HepG2 (cell line): ENCODE measurements around the gene ADH5. TPM values are rescaled to one million over a fixed set of nuclear protein-coding genes. Genes with fewer than 3 reads are reported as not detected.

Experiments used
- ATAC-seq: fragments of 200-7000 bp; cut with Tn5 transposase; 3 replicates; pipeline ENCODE4 v1.9.1; 2020; ENCODE audit warnings: mild to moderate bottlenecking, moderate library complexity
- BruUV-seq: library from RNA; stranded (reverse); fragments of 400-500 nt; replicated peaks from 2 replicates; lab custom pipeline; 2021; lab: Mats Ljungman, UMichigan
- CTCF ChIA-PET: fragments of 300-600 bp; formaldehyde crosslinking; extraction: SDS; loops from one replicate; lab custom pipeline; 2021; ENCODE audit warnings: low total read pairs, inconsistent platforms, low intra/inter-chr PET ratio; lab: Yijun Ruan, JAX
- POLR2A ChIA-PET: fragments of 350-600 bp; sonication (Branson Sonifier 250); formaldehyde crosslinking; loops from one replicate; lab custom pipeline; 2020; ENCODE audit warnings: antibody characterized with exemption, inconsistent platforms; lab: Yijun Ruan, JAX
- DNase-seq: peaks from one replicate; pipeline ENCODE4 v3.0.0-alpha.2; 2015; ENCODE audit warnings: low spot score
- FAIRE-seq: peaks from 3 replicates; lab custom pipeline; 2011; peaks lifted over from hg19 to GRCh38; lab: Jason Lieb, UNC
- H2AFZ ChIP-seq: one replicate; pipeline ENCODE4 v1.6.1; 2011; ENCODE audit warnings: low read length, inconsistent platforms
- H3K27ac ChIP-seq: fragments of 300-600 bp; 3 replicates; pipeline ENCODE4 v1.8.0; 2011; ENCODE audit warnings: mixed run types, mild to moderate bottlenecking, mixed read lengths, low read length, inconsistent platforms; ENCODE audit not compliant: insufficient read depth; ENCODE audit errors: extremely low read length
- H3K27me3 ChIP-seq, 2 experiments: fragments of 200-600 bp in 1 of 2; 2 replicates in 1 of 2; 3 replicates in 1 of 2; pipeline versions ENCODE4 v1.6.0 to v1.8.0; 2011; ENCODE audit warnings: low read length in 2 of 2, mild to moderate bottlenecking in 2 of 2, moderate library complexity in 2 of 2, inconsistent platforms in 1 of 2; ENCODE audit not compliant: insufficient read depth in 2 of 2, control insufficient read depth in 1 of 2
- H3K36me3 ChIP-seq, 2 experiments: fragments of 200-600 bp in 1 of 2; replicated peaks in 1 of 2; 2 replicates in 1 of 2; 3 replicates in 1 of 2; pipeline versions ENCODE4 v1.5.1 to v1.8.0; 2011; ENCODE audit warnings: low read length in 2 of 2, inconsistent platforms in 1 of 2; ENCODE audit not compliant: insufficient read depth in 2 of 2, control insufficient read depth in 1 of 2
- H3K4me1 ChIP-seq: 2 replicates; pipeline ENCODE4 v1.5.1; 2012; ENCODE audit warnings: low read length, inconsistent platforms; ENCODE audit not compliant: insufficient read depth
- H3K4me2 ChIP-seq: 2 replicates; pipeline ENCODE4 v1.6.0; 2011; ENCODE audit warnings: low read depth, low read length, inconsistent platforms
- H3K4me3 ChIP-seq, 3 experiments: fragments of 200-600 bp in 1 of 3; sonication (generic), shearing (Covaris generic) in 1 of 3; replicated peaks in 1 of 3; 2 replicates each; pipeline ENCODE4 v1.5.1; 2011 to 2016; ENCODE audit warnings: low read length in 3 of 3, inconsistent platforms in 2 of 3, low read depth in 2 of 3, mild to moderate bottlenecking in 2 of 3, control low read depth in 1 of 3, mixed read lengths in 1 of 3; ENCODE audit not compliant: insufficient read depth in 1 of 3
- H3K79me2 ChIP-seq: one replicate; pipeline ENCODE4 v1.6.1; 2011; ENCODE audit warnings: low read length, inconsistent platforms; ENCODE audit not compliant: insufficient read depth
- H3K9ac ChIP-seq: 2 replicates; pipeline ENCODE4 v1.6.0; 2011; ENCODE audit warnings: mild to moderate bottlenecking, low read depth, low read length, inconsistent platforms; ENCODE audit not compliant: insufficient read depth
- H3K9me3 ChIP-seq: 2 replicates; pipeline ENCODE4 v1.5.1; 2012; ENCODE audit warnings: mild to moderate bottlenecking, low read length
- H4K20me1 ChIP-seq: 2 replicates; pipeline ENCODE4 v1.6.0; 2011; ENCODE audit warnings: inconsistent platforms, mild to moderate bottlenecking, low read length, moderate library complexity; ENCODE audit not compliant: insufficient read depth
- BCL3 ChIP-seq: sonication (generic); formaldehyde crosslinking; IDR thresholded peaks from 2 replicates; pipeline ENCODE4 v1.5.1; 2020; ENCODE audit warnings: mild to moderate bottlenecking, missing genetic modification reagents, moderate library complexity
- CHCHD3 ChIP-seq: sonication (generic); formaldehyde crosslinking; IDR thresholded peaks from 2 replicates; pipeline ENCODE4 v1.8.0; 2022; ENCODE audit warnings: mild to moderate bottlenecking, missing genetic modification reagents, moderate library complexity
- KLF9 ChIP-seq: IDR thresholded peaks from 2 replicates; pipeline ENCODE4 v1.6.1; 2016; ENCODE audit warnings: low read depth
- MED8 ChIP-seq: sonication (generic); formaldehyde crosslinking; IDR thresholded peaks from 2 replicates; pipeline ENCODE4 v1.8.1; 2023; ENCODE audit warnings: mild to moderate bottlenecking, missing genetic modification reagents; ENCODE audit not compliant: insufficient replicate concordance
- ZNF12 ChIP-seq: sonication (generic); formaldehyde crosslinking; IDR thresholded peaks from 2 replicates; pipeline ENCODE4 v1.5.0; 2020; ENCODE audit warnings: missing genetic modification reagents
- ZNF800 ChIP-seq: sonication (generic); formaldehyde crosslinking; IDR thresholded peaks from 2 replicates; pipeline ENCODE4 v1.4.0; 2020; ENCODE audit warnings: missing genetic modification reagents
- WGBS: methylation state at CpG from one replicate; pipeline ENCODE4 v1.1.6; 2017; ENCODE audit warnings: low lambda C conversion rate; 5-methylcytosine and 5-hydroxymethylcytosine counted together
- in situ Hi-C: cut with HindIII; loops from 2 replicates; pipeline ENCODE4 v1.10.0; 2017; ENCODE audit warnings: low pct_unique_long_range_greater_than_20kb; ENCODE audit not compliant: extremely low pct_ligation_motif_present
- intact Hi-C: fragments of 100-400 bp; cut with micrococcal nuclease; formaldehyde crosslinking; loops from one replicate; pipeline ENCODE4 v1.10.0; 2022; ENCODE audit not compliant: unreplicated experiment
- polyA plus RNA-seq, 8 experiments: library from polyadenylated mRNA; depleted of rRNA in 3 of 8; stranded (reverse) in 7 of 8; unstranded in 1 of 8; fragments of >200 nt; fragmentation: Illumina TruSeq in 4 of 8; extraction: Trizol in 4 of 8; gene quantifications; 2 replicates each; pipeline versions ENCODE4 v1.2.1 to v1.2.3, GENCODE V29; 2011 to 2016; ENCODE audit warnings: low read depth in 4 of 8, missing spikeins in 1 of 8, mixed read lengths in 1 of 8; ENCODE audit not compliant: insufficient read depth in 1 of 8
- total RNA-seq, 5 experiments: library from RNA; depleted of rRNA; stranded (reverse); fragments of >200 nt; fragmentation: Illumina TruSeq; extraction: Trizol; gene quantifications; 2 replicates each; pipeline ENCODE4 v1.2.3, GENCODE V29; 2016; ENCODE audit warnings: low read depth in 1 of 5

The ADH5 gene
- total and polyA plus RNA-seq, 2 of the 13 experiments (the other 11 are each of a cell fraction or from before 2014, with no cell fraction given) = 349 to 512 TPM

- TF ChIP-seq BCL3 (CRISPR knock-in tag) = no peak
- TF ChIP-seq KLF9 = no peak
- TF ChIP-seq, all 625 proteins: peak for 0
Observed at GRCh38 chr4:99077177-99077576, 11.4 kb downstream of the ADH5 start (continued).

GRCh38 chr4:99076292-99076976, 12.2 kb downstream of the ADH5 start:
- peaks cover 16 to 85% of the 10 kb centered on the region in 2 experiments for H3K36me3 ChIP-seq
- WGBS = 98% methylated on average over 5 of the region's 5 CpGs
- POLR2A ChIA-PET = no interaction called here
- no peaks in the 10 kb centered on the region for H3K27me3 ChIP-seq
- H3K27ac ChIP-seq = no peak overlapping the region
- DNase-seq (no peak), ATAC-seq (no peak), FAIRE-seq (no peak)
- H3K9me3 ChIP-seq = no peaks in the 10 kb centered on the region
- H3K79me2 ChIP-seq = peaks cover 8% of the 10 kb centered on the region
- no peaks in the 10 kb centered on the region for H4K20me1 ChIP-seq
- BruUV-seq = no TSS peak
- no peak overlapping the region for H3K4me3 ChIP-seq
- intact Hi-C loops (loop anchor here (5.0 kb wide), 1 partner anchor 811 kb away; no protein-coding TSS in a partner anchor), in situ Hi-C loops (no loop called here)
- H2AFZ ChIP-seq = no peak overlapping the region
- CTCF ChIA-PET = no interaction called here
- no peak overlapping the region for H3K4me2 ChIP-seq
- TF ChIP-seq MED8 (CRISPR knock-in tag) (no peak), CHCHD3 (CRISPR knock-in tag) (no peak), ZNF12 (CRISPR knock-in tag) (no peak), ZNF800 (no peak)
- no peak overlapping the region for H3K9ac ChIP-seq
- peaks cover 45% of the 10 kb centered on the region for H3K4me1 ChIP-seq
